Activated T-cell treated with anti-CD3 and anti-CD28 coated beads, Interleukin-2, amount 50 U/mL, for 4 hours (primary cell): ENCODE results near the gene LAX1. TPM values are rescaled to one million over a fixed set of nuclear protein-coding genes. Genes with fewer than 3 reads are reported as not detected.
"Not testable (repeated sequence)": the region's sequence is repeated elsewhere in the genome, so short reads cannot be mapped to it uniquely, and the experiment has no call there.

Source experiments
- ATAC-seq, 2 donors: fragments of 200-7000 bp; cut with Tn5 transposase; one replicate each; pipeline ENCODE4 v1.10.0; 2021
- DNase-seq: peaks from one replicate; pipeline ENCODE4 v3.0.0-alpha.2; 2020
- H3K27me3 Mint-ChIP-seq: one replicate; pipeline ENCODE4 v1.8.0; 2021; ENCODE audit warnings: low read depth, mixed read lengths
- H3K36me3 Mint-ChIP-seq: one replicate; pipeline ENCODE4 v1.8.0; 2022; ENCODE audit warnings: mixed read lengths; ENCODE audit not compliant: insufficient read depth
- H3K4me1 Mint-ChIP-seq: one replicate; pipeline ENCODE4 v1.8.0; 2021; ENCODE audit warnings: low read depth, mixed read lengths
- H3K4me3 Mint-ChIP-seq: one replicate; pipeline ENCODE4 v1.8.0; 2021; ENCODE audit warnings: mild to moderate bottlenecking, moderate library complexity, mixed read lengths
- H3K9me3 Mint-ChIP-seq: one replicate; pipeline ENCODE4 v1.8.0; 2021; ENCODE audit warnings: mixed read lengths
- total RNA-seq, 3 donors: library from RNA; stranded (reverse); gene quantifications; one replicate each; pipeline ENCODE4 v1.2.1, GENCODE V29; 2021

Gene LAX1
- total RNA-seq, 3 donors from 2014 or later = 20.4 to 22.7 (median 22.4) TPM

DNA sequence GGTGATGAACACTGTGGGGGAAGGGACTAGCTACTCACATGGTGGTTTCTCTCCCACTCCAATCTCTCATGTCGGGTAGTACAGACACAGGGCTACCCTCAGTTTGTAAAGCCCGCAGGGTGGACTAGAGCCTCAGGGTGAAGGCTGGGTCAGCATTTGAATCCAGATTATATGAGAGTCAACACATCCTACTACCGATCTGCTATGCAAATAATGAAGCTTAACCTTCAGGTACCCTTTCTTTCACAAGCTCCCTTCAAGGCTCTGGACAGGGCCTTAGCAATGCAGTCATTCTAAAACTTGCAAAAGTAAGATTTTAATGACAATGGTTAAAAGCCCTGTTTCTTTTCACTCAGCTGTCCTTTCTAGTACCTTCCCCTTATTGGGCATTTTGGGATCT is 25.0 kb downstream of the LAX1 start:
- H3K36me3 Mint-ChIP-seq = peaks cover 4% of the 10 kb centered on the region
- H3K4me3 Mint-ChIP-seq = no peak overlapping the region
- H3K4me1 Mint-ChIP-seq = peaks cover 3% of the 10 kb centered on the region
- ATAC-seq = no peak
- H3K9me3 Mint-ChIP-seq = no peaks in the 10 kb centered on the region
- no peak for DNase-seq
- no peaks in the 10 kb centered on the region for H3K27me3 Mint-ChIP-seq

DNA sequence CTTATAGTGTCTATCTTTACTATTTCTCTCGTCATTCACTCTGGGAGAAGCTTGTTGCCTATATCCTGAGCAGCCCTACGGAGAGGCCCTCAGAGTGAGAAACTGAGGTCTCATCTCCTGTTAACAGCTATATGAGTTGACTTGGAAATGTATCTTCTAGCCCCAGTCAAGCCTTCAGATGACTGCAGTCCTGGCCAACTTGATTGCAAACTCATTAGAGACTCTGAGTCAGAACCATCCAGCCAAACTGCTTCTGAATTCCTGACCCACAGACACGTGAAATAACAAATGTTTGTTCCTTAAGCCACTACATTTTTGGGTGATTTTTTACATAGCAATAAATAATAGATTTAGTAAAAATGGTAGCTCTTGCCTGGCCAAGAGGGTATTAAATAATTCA is 26.5 kb downstream of the LAX1 start:
- Mint-ChIP-seq H3K4me3 (no peak overlapping the region), H3K4me1 (peaks cover 10% of the 10 kb centered on the region), H3K36me3 (peaks cover 2% of the 10 kb centered on the region), H3K9me3 (no peaks in the 10 kb centered on the region), H3K27me3 (no peaks in the 10 kb centered on the region)
- DNase-seq (no peak), ATAC-seq (no peak)

DNA sequence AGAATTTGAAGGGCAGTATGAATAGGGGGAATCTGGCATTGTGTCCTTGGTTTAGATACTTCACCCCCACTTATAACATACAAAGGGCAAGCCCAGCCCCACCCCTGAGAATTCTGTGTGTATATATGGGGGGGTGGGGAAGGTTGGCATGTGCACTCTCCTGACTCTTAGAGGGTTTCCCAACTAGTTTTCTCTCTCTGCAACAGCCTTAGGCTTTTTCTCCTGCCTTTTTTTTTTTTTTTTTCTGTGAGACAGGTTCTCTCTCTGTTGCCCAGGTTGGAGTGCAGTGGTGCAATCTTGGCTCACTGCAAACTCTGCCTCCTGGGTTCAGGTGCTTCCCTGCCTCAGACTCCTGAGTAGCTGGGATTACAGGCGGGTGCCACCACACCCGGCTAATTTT is 27.5 kb downstream of the LAX1 start:
- H3K9me3 Mint-ChIP-seq = no peaks in the 10 kb centered on the region
- DNase-seq = no peak
- H3K36me3 Mint-ChIP-seq = peaks cover 8% of the 10 kb centered on the region
- no peaks in the 10 kb centered on the region for H3K27me3 Mint-ChIP-seq
- H3K4me3 Mint-ChIP-seq = no peak overlapping the region
- peaks cover 18% of the 10 kb centered on the region for H3K4me1 Mint-ChIP-seq
- ATAC-seq = no peak

DNA sequence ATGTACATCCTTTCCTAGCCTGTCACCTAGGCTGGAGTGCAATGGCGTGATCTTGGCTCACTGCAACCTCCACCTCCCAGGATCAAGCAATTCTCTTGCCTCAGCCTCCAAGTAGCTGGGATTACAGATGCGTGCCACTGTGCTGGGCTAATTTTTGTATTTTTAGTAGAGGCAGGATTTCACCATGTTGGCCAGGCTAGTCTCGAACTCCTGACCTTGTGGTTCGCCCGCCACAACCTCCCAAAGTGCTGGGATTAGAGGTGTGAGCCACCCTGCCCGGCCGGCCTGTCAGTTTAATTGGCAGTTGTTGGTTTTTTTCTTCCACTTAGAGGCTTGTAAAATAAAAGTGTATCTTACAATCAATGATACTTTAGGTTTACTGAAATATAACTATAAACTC is 28.6 kb downstream of the LAX1 start:
- H3K4me1 Mint-ChIP-seq = peaks cover 29% of the 10 kb centered on the region
- DNase-seq, H3K27me3 Mint-ChIP-seq, H3K9me3 Mint-ChIP-seq, H3K4me3 Mint-ChIP-seq, ATAC-seq: not testable (repeated sequence)
- H3K36me3 Mint-ChIP-seq = peaks cover 19% of the 10 kb centered on the region

DNA sequence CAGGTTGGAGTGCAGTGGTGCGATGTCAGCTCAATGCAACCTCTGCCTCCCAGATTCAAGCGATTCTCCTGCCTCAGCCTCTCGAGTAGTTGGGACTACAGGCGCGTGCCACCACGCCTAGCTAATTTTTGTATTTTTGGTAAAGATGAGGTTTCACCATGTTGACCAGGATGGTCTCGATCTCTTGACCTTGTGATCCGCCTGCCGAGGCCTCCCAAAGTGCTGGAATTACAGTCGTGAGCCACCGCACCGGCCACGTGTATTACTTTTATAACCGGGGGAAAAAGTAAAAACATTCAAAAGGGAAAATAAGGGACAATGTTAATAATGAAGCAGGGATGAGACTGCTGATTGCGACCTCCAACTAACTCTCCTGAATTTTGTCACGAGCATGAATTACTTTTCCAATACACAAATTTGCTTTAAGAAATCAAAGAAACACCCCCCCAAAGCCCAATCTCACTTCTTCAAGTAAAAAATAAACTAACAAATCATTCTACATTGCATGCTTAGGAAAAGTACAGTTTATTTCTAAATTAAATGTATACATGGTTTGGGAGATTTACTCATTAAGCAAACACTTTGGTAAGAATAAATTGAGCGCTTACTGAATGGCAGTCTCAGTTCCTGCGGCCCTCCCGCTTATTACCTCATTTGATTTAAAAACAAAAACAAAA is 29.9 kb downstream of the LAX1 start:
- ATAC-seq = no peak
- Mint-ChIP-seq H3K27me3 (no peaks in the 10 kb centered on the region), H3K4me3 (peak overlapping the region; percentile 99), H3K36me3 (peaks cover 31% of the 10 kb centered on the region), H3K4me1 (peaks cover 42% of the 10 kb centered on the region), H3K9me3 (no peaks in the 10 kb centered on the region)
- DNase-seq = no peak

DNA sequence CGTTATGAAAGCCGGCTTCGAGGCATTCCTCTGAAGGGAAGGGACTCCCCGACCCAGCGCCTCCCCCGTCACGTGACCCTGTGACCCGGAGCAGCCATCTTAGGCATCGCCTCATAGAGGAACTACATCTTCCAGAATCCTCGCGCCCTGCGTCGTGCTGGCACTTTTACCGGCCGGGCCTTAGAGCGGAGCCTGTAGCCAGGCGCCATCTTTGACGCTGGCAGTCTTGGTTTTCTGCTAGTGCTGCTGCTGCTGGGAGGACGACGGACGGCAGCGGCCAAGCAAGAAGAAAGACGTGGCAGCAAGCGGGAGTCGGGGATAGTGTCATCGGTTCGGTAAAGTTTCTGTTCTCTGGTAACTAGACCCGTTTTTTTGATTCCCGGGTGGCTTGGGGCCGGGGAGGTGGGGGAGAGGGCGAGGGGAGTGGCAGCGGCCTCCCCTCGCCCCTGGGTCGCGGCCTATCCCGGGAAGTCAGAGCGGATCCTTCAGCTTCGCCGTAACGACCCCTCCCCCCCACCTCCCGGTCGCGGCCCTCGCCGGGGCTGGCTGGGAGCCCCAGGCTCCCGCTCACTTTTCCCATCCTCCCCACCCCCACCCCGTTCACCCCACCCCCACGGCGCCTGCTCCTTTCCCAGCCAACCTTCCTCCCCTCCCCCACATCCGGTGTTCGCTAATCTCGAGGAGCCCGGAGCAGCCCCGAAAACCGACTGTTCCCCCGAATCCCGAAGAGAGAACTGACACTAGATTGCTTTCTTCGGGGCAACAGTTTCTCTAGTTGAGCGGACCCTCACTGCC is 30.7 kb downstream of the LAX1 start, which contains the start of the genes ZBED6 and ZC3H11A:
TSS of gene ZBED6 (plus strand) at position 183 of the 795 bp plus-strand sequence. CDS start 1,900 bp downstream, outside the sequence.
TSS of gene ZC3H11A (plus strand) at position 183 of the 795 bp plus-strand sequence. CDS start 21,448 bp downstream, outside the sequence.
- Mint-ChIP-seq H3K4me3 (peak within 1 kb of the TSS; percentile 99), H3K27me3 (no peaks in the 10 kb centered on the region), H3K9me3 (no peaks in the 10 kb centered on the region), H3K4me1 (peaks cover 49% of the 10 kb centered on the region), H3K36me3 (peaks cover 34% of the 10 kb centered on the region)
- peak; percentile 97 for DNase-seq
- ATAC-seq = peak; percentile 99

DNA sequence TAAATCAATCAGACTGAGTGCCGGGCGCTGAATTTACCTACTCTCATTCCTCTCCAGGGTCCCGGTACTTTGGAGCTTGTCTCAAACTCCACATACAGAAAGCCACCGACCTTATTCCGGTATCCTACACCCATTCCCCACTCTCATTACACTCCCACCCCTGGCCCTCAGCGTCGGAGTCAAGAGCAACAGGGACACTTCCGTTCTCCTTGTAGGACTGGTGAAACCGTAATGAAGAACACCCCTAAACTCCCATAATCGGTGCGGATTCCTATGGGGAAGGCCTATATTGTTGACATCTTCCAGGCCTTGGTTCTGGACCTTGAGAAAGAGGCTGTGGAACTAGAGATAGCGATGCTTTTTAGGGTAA is 31.2 kb downstream of the LAX1 start:
- Mint-ChIP-seq H3K9me3 (no peaks in the 10 kb centered on the region), H3K4me1 (peaks cover 54% of the 10 kb centered on the region), H3K27me3 (no peaks in the 10 kb centered on the region)

DNA sequence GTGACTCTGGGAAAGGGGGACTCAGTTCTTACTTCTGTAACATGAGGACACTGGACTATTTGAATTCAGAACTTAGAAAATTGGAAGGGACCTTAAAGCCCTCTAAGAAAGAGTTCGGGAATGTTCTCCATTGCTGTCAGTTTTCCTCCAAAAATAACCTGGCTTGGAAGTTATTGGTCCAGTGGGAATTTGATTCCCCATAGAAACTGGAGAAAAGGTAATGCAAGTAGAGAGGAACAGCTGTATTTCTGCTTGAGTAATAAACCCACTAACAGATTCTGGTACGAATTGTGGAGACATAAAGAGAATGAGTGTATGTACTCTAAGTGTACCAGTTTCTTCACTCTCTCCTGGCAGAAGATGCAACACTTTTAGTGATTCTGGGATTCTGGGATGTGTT is 32.2 kb downstream of the LAX1 start:
- Mint-ChIP-seq H3K36me3 (peaks cover 34% of the 10 kb centered on the region), H3K9me3 (no peaks in the 10 kb centered on the region), H3K27me3 (no peaks in the 10 kb centered on the region), H3K4me1 (peaks cover 60% of the 10 kb centered on the region), H3K4me3 (peak overlapping the region; percentile 99)
- ATAC-seq (no peak), DNase-seq (no peak)

More for the DNA sequence above, 31.2 kb downstream of the LAX1 start:
- no peak for DNase-seq
- H3K36me3 Mint-ChIP-seq = peaks cover 34% of the 10 kb centered on the region
- ATAC-seq = peak; percentile 24 to 25
- H3K4me3 Mint-ChIP-seq = peak overlapping the region; percentile 99

DNA sequence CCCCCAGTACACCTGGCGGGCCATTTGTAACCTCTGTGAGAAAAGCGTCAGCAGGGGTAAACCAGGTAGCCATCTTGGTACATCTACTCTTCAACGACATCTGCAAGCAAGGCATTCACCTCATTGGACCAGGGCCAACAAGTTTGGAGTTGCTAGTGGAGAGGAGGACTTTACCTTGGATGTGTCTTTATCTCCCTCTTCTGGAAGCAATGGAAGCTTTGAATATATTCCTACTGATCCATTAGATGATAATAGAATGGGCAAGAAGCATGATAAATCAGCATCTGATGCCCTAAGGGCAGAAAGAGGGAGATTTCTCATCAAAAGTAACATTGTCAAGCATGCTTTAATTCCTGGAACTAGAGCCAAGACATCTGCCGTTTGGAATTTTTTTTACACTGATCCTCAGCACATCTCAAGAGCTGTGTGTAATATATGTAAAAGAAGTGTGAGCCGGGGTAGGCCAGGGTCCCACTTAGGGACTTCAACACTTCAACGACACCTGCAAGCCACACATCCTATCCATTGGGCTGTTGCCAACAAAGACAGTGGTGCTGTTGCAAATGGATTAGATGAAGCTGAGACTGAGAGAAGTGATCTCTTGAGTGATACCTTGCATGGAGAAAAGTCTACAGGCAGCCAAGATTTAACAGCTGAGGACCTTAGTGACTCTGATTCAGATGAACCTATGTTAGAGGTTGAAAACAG is 33.1 kb downstream of the LAX1 start:
- Mint-ChIP-seq H3K36me3 (peaks cover 39% of the 10 kb centered on the region), H3K4me1 (peaks cover 67% of the 10 kb centered on the region), H3K9me3 (no peaks in the 10 kb centered on the region), H3K27me3 (no peaks in the 10 kb centered on the region), H3K4me3 (peak overlapping the region; percentile 99)
- no peak for ATAC-seq
- no peak for DNase-seq

DNA sequence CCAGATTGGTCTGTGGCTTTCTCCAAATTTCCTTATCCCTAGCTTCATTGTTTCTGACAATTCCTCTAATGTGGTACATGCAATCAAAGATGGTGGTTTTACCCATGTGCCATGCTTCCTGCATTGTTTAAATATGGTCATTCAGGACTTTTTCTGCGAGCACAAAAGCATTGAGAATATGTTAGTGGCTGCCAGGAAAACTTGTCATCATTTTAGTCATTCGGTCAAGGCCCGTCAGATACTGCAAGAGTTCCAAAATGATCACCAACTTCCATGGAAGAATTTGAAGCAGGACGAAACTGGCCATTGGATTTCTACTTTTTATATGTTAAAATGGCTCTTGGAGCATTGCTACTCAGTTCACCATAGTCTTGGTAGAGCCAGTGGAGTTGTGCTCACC is 34.2 kb downstream of the LAX1 start:
- Mint-ChIP-seq H3K9me3 (no peaks in the 10 kb centered on the region), H3K36me3 (peaks cover 44% of the 10 kb centered on the region), H3K4me3 (no peak overlapping the region), H3K4me1 (peaks cover 72% of the 10 kb centered on the region), H3K27me3 (no peaks in the 10 kb centered on the region)
- ATAC-seq = no peak
- no peak for DNase-seq

DNA sequence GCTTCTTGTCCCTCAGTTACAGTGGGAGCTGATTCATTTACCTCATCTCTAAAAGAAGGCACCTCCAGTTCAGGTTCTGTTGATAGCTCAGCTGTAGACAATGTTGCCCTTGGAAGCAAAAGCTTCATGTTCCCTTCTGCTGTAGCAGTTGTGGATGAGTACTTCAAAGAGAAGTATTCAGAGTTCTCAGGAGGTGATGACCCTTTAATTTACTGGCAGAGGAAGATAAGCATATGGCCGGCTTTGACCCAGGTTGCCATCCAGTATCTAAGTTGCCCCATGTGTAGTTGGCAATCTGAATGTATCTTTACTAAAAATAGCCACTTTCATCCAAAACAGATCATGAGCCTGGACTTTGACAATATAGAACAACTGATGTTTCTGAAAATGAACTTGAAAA is 35.0 kb downstream of the LAX1 start:
- Mint-ChIP-seq H3K4me1 (peaks cover 72% of the 10 kb centered on the region), H3K4me3 (no peak overlapping the region), H3K9me3 (no peaks in the 10 kb centered on the region), H3K27me3 (no peaks in the 10 kb centered on the region), H3K36me3 (peaks cover 48% of the 10 kb centered on the region)
- no peak for ATAC-seq
- DNase-seq = no peak

DNA sequence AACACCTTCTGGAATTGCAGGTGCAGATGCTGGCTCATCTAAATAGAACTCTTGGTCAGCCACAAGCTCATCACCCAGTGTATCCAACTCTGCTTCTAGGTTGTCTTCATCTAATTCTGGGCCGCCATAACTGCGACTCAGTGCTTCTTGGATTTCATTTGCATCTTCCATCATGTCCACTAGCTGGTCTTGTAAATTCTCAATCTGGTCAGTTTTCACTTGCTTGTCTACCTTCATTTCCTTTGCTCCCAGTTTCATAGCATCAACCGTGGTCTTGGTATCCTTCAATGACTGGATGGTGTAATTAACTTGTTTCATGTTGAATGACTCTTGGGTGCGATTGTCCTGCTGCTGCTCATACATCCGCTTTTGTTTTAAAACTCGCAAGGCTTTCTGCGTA is 40.7 kb downstream of the LAX1 start:
- no peak for DNase-seq
- no peak for ATAC-seq
- H3K4me3 Mint-ChIP-seq = no peak overlapping the region
- H3K4me1 Mint-ChIP-seq = peaks cover 45% of the 10 kb centered on the region
- H3K36me3 Mint-ChIP-seq = peaks cover 28% of the 10 kb centered on the region
- no peaks in the 10 kb centered on the region for H3K27me3 Mint-ChIP-seq
- no peaks in the 10 kb centered on the region for H3K9me3 Mint-ChIP-seq

DNA sequence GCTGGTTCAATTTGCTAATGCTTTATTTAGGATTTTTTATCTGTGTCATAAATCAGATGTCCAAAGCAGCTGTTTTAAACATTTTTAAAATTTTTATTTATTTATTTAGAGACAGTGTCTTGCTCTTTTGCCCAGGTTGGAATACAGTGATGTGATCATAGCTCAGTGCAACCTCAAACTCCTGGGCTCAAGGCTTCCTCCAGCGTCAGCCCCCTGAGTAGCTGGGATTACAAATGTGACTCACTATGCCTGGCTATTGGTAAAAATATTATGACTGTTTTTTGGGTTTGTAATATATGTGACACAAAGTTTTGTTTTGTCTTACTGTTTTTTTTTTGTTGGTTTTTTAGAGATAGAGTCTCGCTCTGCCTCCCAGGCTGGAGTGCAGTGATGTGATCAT is 42.2 kb downstream of the LAX1 start:
- Mint-ChIP-seq H3K4me1 (peaks cover 37% of the 10 kb centered on the region), H3K9me3 (no peaks in the 10 kb centered on the region), H3K36me3 (peaks cover 31% of the 10 kb centered on the region), H3K27me3 (no peaks in the 10 kb centered on the region), H3K4me3 (no peak overlapping the region)
- no peak for DNase-seq
- ATAC-seq = no peak

DNA sequence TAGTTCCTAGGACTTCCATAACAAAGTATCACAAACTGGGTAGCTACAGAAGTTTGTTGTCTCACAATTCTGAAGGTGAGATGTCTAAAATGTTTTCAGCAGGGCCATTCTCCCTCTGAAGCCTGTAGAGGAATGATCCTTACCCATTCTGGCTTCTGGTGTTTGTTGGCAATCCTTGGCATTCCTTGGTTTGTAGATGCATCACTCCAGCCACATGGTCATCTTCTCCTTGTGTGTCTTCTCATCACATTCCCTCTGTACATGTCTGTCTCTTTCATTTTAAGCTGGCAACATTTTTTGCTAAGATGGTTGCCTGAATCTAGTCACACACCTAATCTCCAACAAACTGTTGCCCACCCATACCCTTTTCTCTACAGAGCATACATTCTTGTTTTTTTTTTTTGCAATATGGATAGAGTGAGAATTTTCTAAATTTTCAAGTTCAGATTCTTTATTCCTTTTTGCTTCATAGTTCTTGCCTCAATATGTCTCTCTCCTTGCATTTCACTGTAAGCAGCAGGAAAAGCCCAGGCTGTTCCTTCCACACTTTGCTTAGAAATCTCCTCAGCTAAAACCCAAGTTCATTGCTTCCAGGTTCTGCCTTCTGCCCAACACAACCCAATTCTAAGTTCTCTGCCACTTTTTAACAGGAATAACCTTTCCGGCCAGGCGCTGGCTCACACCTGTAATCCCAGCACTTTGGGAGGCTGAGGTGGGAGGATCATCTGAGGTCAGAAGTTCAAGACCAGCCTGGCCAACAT is 48.8 kb downstream of the LAX1 start:
- Mint-ChIP-seq H3K4me3 (no peak overlapping the region), H3K4me1 (peaks cover 24% of the 10 kb centered on the region), H3K27me3 (no peaks in the 10 kb centered on the region), H3K36me3 (peaks cover 29% of the 10 kb centered on the region), H3K9me3 (no peaks in the 10 kb centered on the region)
- DNase-seq = no peak
- ATAC-seq = no peak
